RWPE1 (cell line): ENCODE measurements around the gene LTC4S.
A peak's percentile ranks its signal among the peaks of the same experiment; 100 is the strongest.

Experiments used
- CTCF ChIA-PET: fragments of 350-600 bp; sonication (Branson Sonifier 250); formaldehyde crosslinking; extraction: SDS; loops from one replicate; lab custom pipeline; 2021; lab: Yijun Ruan, JAX
- POLR2A ChIA-PET: fragments of 400-600 bp; formaldehyde crosslinking; extraction: SDS; loops from one replicate; lab custom pipeline; 2020; ENCODE audit warnings: antibody characterized with exemption; ENCODE audit not compliant: low non-redundant PET; lab: Yijun Ruan, JAX
- DNase-seq: peaks from one replicate; pipeline ENCODE4 v3.0.0; 2012; ENCODE audit warnings: low spot score
- H3K27ac ChIP-seq: fragments of 450-650 bp; 2 replicates; pipeline ENCODE4 v1.5.1; 2017
- CTCF ChIP-seq: fragments of 450-650 bp; conservative IDR thresholded peaks from 2 replicates; pipeline ENCODE4 v1.5.1; 2017; ENCODE audit warnings: low read depth, mild to moderate bottlenecking

The LTC4S gene

GRCh38 chr5:179840766-179841165 is 47.0 kb downstream of the LTC4S start:
- no peak for TF ChIP-seq CTCF
- no peak for DNase-seq
- ChIA-PET CTCF (no interaction called here), POLR2A (no interaction called here)
- peak overlapping the region; percentile 78 for H3K27ac ChIP-seq

DNA sequence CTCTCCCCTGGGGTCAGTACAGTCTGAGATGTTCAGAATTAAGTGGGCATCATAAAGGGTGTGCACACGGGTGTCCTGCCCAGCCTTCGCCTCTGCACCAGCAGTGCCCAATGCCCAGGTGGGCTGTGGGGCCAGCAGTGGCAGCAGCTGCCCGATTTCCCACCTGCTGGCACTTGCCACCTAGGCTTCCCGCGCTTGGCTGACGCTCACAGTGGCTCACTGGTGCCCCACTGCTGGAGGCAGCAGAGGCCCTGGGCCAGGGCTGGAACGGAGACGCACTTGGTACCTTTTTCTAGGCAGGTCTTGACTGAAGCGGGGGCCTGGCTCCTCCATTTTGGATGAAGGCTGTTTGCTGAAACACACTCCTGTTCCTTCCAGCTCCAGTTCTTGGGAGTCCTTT is 47.8 kb downstream of the LTC4S start:
- H3K27ac ChIP-seq, result peak overlapping the region; percentile 78
- no peak for TF ChIP-seq CTCF
- no peak for DNase-seq
- CTCF ChIA-PET, result no interaction called here
- POLR2A ChIA-PET, result no interaction called here
